GM19328 (cell line): Measurements from ENCODE around the gene MESP2.

Experiments used
- ATAC-seq: cut with Tn5 transposase; IDR thresholded peaks from one replicate; pipeline ENCODE4 v1.9.1; 2021; ENCODE audit warnings: mild to moderate bottlenecking, moderate library complexity; ENCODE audit not compliant: unreplicated experiment

Gene MESP2

DNA sequence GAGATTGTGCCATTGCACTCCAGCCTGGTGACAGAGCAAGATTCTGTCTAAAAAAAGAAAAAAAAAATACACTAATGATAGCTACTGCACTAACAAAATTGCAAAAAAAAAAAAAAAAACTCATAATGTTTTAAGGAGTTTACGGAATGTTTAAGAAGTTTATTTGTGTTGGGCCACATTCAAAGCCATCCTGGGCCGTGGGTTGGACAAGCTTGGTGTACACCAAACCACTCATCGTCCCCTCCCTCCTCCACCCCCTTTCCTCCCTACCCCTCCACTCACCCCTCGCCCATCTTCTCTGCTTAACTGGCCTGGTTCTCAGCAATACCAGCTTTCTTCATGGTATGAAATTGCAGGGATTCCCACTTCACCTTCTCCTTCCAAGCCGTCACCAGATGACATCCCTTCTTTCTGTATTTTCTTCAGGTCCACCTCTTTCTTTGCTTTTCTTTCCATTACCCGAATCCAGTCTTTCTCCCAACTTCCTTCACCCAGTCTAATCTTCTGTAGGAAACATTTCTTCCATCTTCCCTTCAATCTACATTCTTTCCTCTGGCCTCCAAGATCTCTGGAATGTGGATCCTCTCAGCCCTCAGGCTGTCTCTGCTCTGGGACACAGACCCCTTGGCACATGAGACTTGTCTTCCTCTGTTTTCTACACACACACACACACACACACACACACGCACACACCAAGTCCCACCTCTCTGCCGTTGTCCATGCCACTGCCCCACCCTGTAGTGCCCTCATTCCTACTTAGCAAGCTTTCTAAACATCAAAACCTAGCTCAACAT lies 21.6 kb upstream of the MESP2 start:
- no peak for ATAC-seq

DNA sequence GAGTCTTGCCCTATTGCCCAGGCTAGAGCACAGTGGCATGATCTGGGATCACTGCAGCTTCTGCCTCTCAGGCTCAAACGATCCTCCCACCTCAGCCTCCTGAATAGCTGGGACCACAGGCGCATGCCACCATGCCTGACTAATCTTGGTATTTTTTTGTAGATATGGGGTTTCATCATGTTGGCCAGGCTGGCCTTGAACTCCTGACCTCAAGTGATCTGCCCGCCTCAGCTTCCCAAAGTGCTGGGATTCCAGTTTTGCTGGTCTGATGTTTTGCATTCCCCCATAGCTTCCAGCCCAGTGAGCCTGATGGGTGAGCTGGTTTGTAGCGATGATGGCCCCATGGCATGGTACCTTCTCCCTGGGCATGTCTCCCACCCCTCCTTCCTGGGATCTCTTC lies 20.4 kb upstream of the MESP2 start:
- ATAC-seq, result no peak

GRCh38 chr15:89756897-89757296 lies 19.2 kb upstream of the MESP2 start:
- no peak for ATAC-seq

DNA sequence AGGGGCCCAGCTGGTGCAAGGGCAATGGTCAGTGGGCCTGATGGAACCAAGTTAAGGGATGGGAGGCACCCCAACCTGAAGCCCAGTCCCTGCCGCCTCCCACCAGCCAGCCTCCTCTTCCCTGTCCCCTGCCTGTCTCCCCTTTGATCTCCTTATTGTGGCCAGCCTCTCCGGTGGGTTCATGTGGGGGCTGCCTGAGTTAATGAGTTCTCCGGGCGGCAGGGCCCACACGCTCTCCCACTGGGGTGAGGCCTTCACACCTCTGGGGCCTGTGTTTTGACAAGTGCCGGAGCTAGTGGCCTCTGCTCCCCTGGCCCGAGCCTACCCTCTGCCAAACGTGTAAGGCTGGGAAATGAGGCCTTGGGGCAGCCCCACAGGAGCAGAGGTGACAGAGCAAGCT lies 17.8 kb upstream of the MESP2 start:
- ATAC-seq, result no peak

GRCh38 chr15:89758981-89759380 lies 17.2 kb upstream of the MESP2 start:
- ATAC-seq, result no peak

DNA sequence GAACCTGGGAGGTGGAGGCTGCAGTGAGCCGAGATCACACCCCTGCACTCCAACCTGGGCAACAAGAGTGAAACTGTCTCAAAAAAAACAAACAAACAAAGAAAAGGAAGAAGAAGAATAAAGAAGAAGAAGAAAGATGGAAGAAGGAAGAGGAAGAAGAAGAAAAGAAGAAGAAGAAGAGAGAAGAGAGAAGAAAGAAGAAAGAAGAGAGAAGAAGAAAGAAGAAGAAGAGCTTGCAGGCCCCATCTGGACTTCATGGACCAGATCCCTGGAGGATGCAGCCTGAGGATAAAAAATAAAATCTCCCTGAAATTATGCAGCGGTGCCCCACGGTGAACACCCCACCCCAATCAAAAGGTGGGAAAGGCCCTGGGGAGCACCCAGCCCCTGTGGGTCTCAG lies 16.3 kb upstream of the MESP2 start:
- no peak for ATAC-seq

- ATAC-seq, result no peak
Observed at GRCh38 chr15:89760303-89761008, 15.7 kb upstream of the MESP2 start.

GRCh38 chr15:89761009-89761831 lies 14.9 kb upstream of the MESP2 start:
- no peak for ATAC-seq

DNA sequence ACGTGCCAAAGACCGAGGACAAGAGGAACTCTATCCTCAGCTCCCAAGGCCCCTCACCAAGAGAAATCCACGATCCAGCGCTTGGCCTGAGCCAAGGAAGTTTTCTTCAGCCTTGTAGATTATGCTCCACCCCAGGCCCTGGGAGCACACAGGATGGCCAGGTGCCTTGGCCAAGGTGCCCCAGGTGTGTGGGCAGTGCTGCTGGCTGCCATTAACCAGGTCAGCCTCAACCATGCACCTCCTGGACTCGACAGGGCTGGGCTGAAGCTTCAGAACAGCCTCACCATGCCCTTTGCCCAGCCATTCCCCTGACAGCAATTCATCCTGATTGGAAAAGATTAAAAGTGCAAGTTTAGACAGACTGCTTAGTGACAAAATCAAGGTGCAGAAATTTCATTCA lies 14.2 kb upstream of the MESP2 start:
- ATAC-seq, result no peak

- no peak for ATAC-seq
Observed at GRCh38 chr15:89765694-89766093, 10.4 kb upstream of the MESP2 start.

DNA sequence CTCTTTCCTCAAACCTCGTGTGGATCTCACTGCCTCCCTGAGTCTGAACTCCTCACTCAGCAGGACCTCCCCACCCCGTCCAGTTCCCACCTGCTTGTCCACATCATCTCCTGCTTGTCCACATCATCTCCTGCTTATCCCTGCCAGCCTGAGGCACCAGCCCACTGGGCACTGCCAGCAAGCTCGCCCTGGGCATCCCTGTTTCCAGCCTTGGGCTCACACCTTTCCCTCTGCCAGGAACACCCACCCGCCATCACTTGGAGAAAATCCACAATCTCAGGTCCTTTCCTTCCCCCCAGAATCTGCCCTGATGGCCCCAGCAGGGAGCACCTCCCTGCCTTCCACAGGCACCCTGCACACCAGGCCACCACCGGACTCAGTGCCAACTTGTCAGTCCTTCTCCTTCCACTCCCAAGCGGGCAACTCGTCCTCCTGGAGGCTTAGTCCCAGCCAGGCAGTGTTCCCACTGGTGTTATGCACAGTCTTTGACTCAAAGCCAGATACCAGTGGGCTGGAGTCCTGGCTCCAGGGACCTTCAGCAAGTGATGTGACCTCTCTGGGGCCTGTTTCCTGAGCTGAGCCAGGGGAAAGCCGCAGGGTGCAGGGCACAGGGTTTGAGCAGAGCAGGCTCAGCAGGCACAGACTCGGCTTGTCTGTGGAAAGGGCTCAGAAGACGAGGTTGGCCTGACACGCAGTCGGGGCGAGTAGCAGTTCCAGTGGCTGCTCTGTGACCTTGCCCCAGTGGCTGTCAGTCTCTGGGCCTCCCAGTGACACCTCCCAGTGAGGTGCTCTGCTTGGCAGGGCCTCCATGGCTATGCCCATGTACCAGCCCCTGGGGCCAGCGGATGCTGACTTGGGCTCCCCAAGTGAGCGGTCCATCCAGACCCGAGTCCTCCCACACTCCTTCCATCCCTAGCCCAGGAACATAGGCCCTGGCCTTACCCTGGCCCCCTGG lies 9.5 kb upstream of the MESP2 start:
- no peak for ATAC-seq

DNA sequence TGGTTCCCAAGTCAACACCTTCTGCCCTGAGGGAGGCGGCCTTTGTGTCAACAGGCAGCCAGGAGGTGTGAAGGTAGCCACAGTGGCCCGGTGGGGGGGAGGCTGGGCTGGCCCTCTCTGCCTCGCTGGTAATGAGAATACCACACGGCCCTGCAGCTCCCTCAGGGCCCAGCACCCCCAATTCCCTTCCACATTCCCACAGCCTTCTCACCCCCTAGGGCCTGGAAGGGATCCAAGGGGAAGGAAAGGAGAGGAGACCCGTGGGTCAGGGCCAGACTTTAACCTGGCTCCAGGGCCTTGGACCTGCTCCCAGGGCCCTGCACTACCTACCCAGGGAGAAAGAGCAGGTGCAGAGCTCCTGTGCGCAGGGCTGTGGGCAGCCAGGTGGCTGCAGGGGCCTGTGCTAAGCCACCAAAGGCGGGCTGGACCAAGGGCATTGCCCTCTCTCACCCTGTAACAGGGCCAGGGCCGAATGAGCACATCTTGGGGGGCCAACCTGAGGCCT lies 8.7 kb upstream of the MESP2 start:
- no peak for ATAC-seq

DNA sequence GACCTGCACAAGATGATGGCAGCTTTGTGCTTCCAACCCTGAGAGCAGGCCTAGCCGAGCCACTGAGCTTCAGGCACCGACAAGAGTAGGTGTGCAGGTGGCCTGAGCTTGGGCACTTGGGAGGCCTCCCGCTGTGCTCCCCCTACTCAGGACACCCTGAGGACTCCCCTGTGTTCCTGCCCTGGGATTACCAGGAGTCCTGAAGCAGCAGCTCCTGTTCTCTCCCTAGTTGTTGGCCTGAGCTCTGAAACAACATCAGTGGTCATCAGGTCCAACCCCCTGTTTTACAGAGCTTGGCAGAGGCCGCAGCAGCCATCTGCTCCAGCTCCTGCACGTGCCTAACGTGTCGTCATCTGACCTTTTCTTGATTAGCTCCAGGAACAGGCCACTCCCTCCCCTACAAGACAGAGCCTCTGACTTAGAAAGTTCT lies 8.0 kb upstream of the MESP2 start:
- no peak for ATAC-seq

- ATAC-seq, result no peak
Observed at GRCh38 chr15:89769366-89769765, 6.8 kb upstream of the MESP2 start.

GRCh38 chr15:89770041-89770440 lies 6.1 kb upstream of the MESP2 start:
- no peak for ATAC-seq

DNA sequence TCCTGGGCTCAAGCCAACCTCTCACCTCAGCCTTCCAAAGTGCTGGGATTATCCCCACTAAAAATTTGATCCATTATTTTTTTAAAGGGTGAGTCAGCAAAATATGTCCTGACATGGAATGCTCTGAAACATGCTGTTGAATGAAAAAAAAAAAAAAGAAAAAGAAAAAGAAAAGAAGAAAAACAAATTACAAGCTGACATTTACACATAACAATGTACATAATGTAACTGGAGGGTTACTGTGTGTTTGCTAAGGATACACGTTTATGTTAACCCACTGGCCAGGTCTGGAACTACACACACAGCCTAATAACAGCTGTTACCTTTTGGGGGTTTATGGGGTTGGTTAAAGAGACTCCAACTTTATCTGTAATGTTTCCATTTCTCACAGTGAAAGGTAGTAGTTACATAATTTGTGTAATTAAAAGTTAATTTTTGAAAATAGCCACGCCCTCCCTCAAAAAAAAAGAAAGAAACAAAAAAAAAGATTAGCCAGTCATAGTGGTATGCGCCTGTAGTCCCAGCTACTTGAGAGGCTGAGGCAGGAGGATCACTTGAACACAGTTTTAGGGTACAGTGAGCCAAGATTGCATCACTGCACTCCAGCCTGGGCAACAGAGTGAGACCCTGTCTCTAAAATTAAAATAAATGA lies 3.1 kb upstream of the MESP2 start:
- no peak for ATAC-seq

GRCh38 chr15:89774492-89774891 lies 1.6 kb upstream of the MESP2 start:
- no peak for ATAC-seq

- ATAC-seq, result no peak
Observed at GRCh38 chr15:89775815-89776214, 317 bp upstream of the MESP2 start.

DNA sequence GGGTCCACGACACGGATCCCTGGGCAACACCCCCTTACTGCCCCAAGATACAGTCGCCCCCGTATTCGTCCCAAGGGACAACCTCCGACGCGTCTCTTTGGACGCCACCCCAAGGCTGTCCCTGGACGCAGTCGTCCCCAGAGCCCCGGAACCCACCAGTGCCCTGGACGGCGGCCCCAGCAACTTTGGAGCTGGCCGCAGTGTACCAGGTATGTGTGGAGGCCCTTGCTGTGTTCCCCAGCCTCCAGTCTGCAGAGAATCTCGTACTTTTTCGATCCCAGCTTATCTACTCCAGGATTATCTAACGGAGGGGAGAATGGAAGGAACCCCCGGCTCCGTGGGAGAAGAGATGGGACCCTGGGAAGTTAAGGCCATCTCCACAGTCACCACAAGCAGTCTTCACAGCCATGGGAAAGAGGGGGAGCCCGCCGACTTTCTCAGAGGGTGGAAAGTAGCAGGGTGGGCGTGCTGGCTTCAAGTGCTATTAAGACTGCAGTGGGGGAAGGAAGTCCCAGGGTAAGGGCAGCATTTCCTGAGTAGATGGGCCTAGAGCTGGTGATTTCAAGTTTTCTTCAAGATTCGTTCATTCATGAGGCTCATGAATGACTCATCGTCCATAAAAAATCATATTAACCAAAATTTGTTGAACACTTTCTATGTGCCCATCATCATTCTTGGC lies 1.1 kb downstream of the MESP2 start:
- ATAC-seq, result no peak
